Fibroblast of pulmonary artery (primary cell): Measurements from ENCODE around the gene ASNSD1.

Experiments
- DNase-seq: peaks from one replicate; pipeline ENCODE4 v3.0.0-alpha.2; 2010; ENCODE audit warnings: low read depth
- H3K4me3 ChIP-seq: replicated peaks from 2 replicates; pipeline ENCODE4 v1.5.1; 2011; ENCODE audit warnings: low read depth, mild to moderate bottlenecking, control low read depth, low read length, moderate library complexity
- CTCF ChIP-seq: IDR thresholded peaks from 2 replicates; pipeline ENCODE4 v1.5.1; 2011; ENCODE audit warnings: mild to moderate bottlenecking, control low read depth, low read length, inconsistent platforms; ENCODE audit errors: missing control alignments

The ASNSD1 gene

GRCh38 chr2:189631849-189632248, 29.4 kb upstream of the ASNSD1 start:
- DNase-seq, result no peak
- H3K4me3 ChIP-seq, result no peak overlapping the region
- TF ChIP-seq CTCF, result no peak

GRCh38 chr2:189633392-189633811, 27.9 kb upstream of the ASNSD1 start:
- DNase-seq, result peak; percentile 59
- peak; percentile 59 for TF ChIP-seq CTCF

GRCh38 chr2:189635353-189635752, 25.9 kb upstream of the ASNSD1 start:
- H3K4me3 ChIP-seq, result no peak overlapping the region
- no peak for DNase-seq
- TF ChIP-seq CTCF, result no peak

More at GRCh38 chr2:189633392-189633811, 27.9 kb upstream of the ASNSD1 start:
- no peak overlapping the region for H3K4me3 ChIP-seq

GRCh38 chr2:189638301-189639006, 22.8 kb upstream of the ASNSD1 start:
- TF ChIP-seq CTCF, result no peak
- DNase-seq, result no peak
- no peak overlapping the region for H3K4me3 ChIP-seq

GRCh38 chr2:189639007-189639609, 22.2 kb upstream of the ASNSD1 start:
- H3K4me3 ChIP-seq, result no peak overlapping the region
- no peak for TF ChIP-seq CTCF
- no peak for DNase-seq

- DNase-seq, result no peak
- TF ChIP-seq CTCF, result no peak
- no peak overlapping the region for H3K4me3 ChIP-seq
These were observed 20.3 kb upstream of the ASNSD1 start for GRCh38 chr2:189641002-189641401.

- peak; percentile 52 for DNase-seq
- H3K4me3 ChIP-seq, result no peak overlapping the region
These were observed 19.7 kb upstream of the ASNSD1 start for GRCh38 chr2:189641590-189641989.

More at GRCh38 chr2:189641590-189641989, 19.7 kb upstream of the ASNSD1 start:
- no peak for TF ChIP-seq CTCF
